Measurements from ENCODE around the gene ELFN1. TPM values are rescaled to one million over a fixed set of nuclear protein-coding genes. Genes with fewer than 3 reads are reported as not detected.

The ELFN1 gene
- total and polyA plus RNA-seq, 10 of the 15 experiments (the other 5 are each of a cell fraction or from before 2014, with no cell fraction given): 0.04 TPM; not detected in 9

DNA sequence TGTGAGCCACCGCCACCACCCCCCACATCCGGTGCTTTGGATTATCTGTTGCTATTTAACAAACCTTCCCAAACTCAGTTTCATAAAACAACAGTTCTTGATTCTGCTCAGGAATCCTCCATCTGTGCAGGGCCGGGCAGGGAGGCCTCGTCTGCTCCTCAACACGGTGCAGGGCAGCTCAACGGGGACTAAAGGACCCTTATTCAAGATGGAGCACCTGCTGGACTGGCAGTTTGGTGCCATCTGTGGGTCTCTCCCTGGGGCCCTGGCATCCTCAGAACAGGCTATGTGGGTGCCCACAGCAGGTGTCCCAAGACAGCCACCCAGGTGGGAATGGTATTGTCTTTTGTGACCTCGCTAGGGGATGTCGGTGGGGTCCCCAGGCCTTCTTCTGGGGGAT lies 31.0 kb upstream of the ELFN1 start (continued):
- no peak for TF ChIP-seq TARDBP (IDR thresholded peaks at IDR 0.05; ENCODE audit: borderline replicate concordance)
- TF ChIP-seq SMAD5 (IDR thresholded peaks at IDR 0.05; ENCODE audit: low read depth): no peak
- no peak for TF ChIP-seq SIX5 (IDR thresholded peaks at IDR 0.05; ENCODE audit: low read depth, low read length, severe bottlenecking)

DNA sequence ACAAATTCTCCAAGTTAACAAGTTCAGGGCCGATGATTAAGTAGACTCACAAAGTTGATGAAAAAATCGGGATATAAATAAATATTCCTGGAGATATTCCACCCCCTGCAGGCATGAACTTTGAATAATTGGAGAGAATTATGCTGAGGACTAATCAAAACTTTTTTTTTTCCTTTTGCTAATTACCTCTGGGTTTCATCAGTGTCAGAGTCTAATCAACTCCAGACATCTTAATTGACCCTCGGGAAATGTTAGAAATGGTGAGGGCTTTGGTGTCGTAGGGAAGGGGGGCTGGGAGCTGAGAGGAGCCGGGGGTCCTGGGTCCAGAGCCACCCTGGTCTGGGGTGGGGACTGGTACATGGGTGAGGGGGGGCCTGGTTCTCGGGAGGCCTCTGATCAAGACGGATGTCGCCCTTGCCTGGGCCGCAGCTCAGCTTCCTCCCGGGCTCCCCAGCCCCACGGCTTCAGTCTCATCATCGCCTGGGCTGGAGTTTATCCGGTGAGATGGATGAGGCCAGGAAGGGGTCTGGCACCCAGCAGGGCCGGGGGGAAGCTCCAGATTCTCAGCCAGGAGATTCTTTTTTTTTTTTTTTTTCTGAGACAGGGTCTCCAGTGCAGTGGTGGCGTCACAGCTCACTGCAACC lies 30.4 kb upstream of the ELFN1 start:
- H3K4me1 ChIP-seq (ENCODE audit: control insufficient read depth, insufficient read depth, low read length): no peaks in the 10 kb centered on the region
- TF ChIP-seq BMI1 (IDR thresholded peaks at IDR 0.05; ENCODE audit: borderline replicate concordance) (no peak), SMAD1 (IDR thresholded peaks at IDR 0.05; ENCODE audit: low read depth, partially characterized antibody) (no peak), FOS (IDR thresholded peaks at IDR 0.05; ENCODE audit: borderline replicate concordance, extremely low read depth, insufficient read length) (no peak), NFYB (IDR thresholded peaks at IDR 0.05; ENCODE audit: insufficient read depth, low read depth, low read length) (no peak), ZNF217 (IDR thresholded peaks at IDR 0.05) (no peak), DPF2 (IDR thresholded peaks at IDR 0.05) (no peak), RBBP5 (conservative IDR thresholded peaks at IDR 0.05) (no peak)
- TF ChIP-seq, protein P1, sequence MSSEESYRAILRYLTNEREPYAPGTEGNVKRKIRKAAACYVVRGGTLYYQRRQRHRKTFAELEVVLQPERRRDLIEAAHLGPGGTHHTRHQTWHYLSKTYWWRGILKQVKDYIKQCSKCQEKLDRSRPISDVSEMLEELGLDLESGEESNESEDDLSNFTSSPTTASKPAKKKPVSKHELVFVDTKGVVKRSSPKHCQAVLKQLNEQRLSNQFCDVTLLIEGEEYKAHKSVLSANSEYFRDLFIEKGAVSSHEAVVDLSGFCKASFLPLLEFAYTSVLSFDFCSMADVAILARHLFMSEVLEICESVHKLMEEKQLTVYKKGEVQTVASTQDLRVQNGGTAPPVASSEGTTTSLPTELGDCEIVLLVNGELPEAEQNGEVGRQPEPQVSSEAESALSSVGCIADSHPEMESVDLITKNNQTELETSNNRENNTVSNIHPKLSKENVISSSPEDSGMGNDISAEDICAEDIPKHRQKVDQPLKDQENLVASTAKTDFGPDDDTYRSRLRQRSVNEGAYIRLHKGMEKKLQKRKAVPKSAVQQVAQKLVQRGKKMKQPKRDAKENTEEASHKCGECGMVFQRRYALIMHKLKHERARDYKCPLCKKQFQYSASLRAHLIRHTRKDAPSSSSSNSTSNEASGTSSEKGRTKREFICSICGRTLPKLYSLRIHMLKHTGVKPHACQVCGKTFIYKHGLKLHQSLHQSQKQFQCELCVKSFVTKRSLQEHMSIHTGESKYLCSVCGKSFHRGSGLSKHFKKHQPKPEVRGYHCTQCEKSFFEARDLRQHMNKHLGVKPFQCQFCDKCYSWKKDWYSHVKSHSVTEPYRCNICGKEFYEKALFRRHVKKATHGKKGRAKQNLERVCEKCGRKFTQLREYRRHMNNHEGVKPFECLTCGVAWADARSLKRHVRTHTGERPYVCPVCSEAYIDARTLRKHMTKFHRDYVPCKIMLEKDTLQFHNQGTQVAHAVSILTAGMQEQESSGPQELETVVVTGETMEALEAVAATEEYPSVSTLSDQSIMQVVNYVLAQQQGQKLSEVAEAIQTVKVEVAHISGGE (CRISPR knock-in tag; IDR thresholded peaks at IDR 0.05): no peak
- ChIA-PET RAD21 (ENCODE audit: unreplicated experiment) (interaction anchor here (0.7 kb wide), 1 partner anchor 1159 kb away, joined by 4 read pairs; no protein-coding TSS in a partner anchor), SMC1A (ENCODE audit: uncharacterized antibody, unreplicated experiment) (no interaction called here), CTCF (no interaction called here), POLR2A (no interaction called here)
- in situ Hi-C loops (cut with MboI) (no loop called here), intact Hi-C loops (cut with micrococcal nuclease; ENCODE audit: unreplicated experiment) (no loop called here)
- H3K9ac ChIP-seq (ENCODE audit: control insufficient read depth, insufficient read depth, low read length): no peak overlapping the region
- no peak overlapping the region for H3K4me2 ChIP-seq (ENCODE audit: control insufficient read depth, insufficient read depth)
- no peak overlapping the region for H3K4me3 ChIP-seq
- H3K79me2 ChIP-seq (ENCODE audit: control insufficient read depth, insufficient read depth, low read length): no peaks in the 10 kb centered on the region
- ATAC-seq: no peak
- no peak overlapping the region for H2AFZ ChIP-seq (ENCODE audit: control insufficient read depth, low read depth, low read length)
- DNase-seq (ENCODE audit: low read depth, low spot score): no peak
- WGBS (ENCODE audit: insufficient coverage, insufficient replicate concordance, low lambda C conversion rate, missing lambda C conversion rate): 49% methylated on average over 13 of the region's 15 CpGs
- BruUV-seq (replicated peaks): no TSS peak
- no peaks in the 10 kb centered on the region for H3K27me3 ChIP-seq (replicated peaks in 1 of 2; ENCODE audit: control insufficient read depth in 2 of 2, insufficient read depth in 2 of 2, low read length in 1 of 2)
- H3K9me3 ChIP-seq (replicated peaks; ENCODE audit: control insufficient read depth, insufficient read depth, low read length): no peaks in the 10 kb centered on the region; the same call in 2 of the 3 replicates
- H3K27ac ChIP-seq (ENCODE audit: control insufficient read depth, insufficient read depth): no peak overlapping the region
- H3K36me3 ChIP-seq (ENCODE audit: control insufficient read depth in 2 of 2, insufficient read depth in 2 of 2, low read length in 1 of 2): no peaks in the 10 kb centered on the region
- no peak for FAIRE-seq
- no peaks in the 10 kb centered on the region for H4K20me1 ChIP-seq (ENCODE audit: control insufficient read depth, insufficient read depth)

Data from GM12878 (cell line).